Stimulated activated CD4-positive, alpha-beta T cell treated with anti-CD3 and anti-CD28 coated beads, Interleukin-1b, Interleukin-23, amount 100 ng/mL, for 4 hours (primary cell): Measurements from ENCODE around the gene ZNF20.
A peak's percentile ranks its signal among the peaks of the same experiment; 100 is the strongest.

Source experiments
- DNase-seq, 2 donors: peaks; one replicate each; pipeline ENCODE4 v3.0.0-alpha.2; 2020; ENCODE audit warnings: low read depth in 2 of 2

Gene ZNF20

GRCh38 chr19:12139885-12140544, at the start of gene ZNF20:
Gene ZNF20 (minus strand): TSS chr19:12140350. CDS start chr19:12140182, 168 bp downstream.
- peak; percentile 83 to 88 for DNase-seq

- no peak for DNase-seq
Measured at GRCh38 chr19:12187625-12188024, 47.5 kb upstream of the ZNF20 start.

DNA sequence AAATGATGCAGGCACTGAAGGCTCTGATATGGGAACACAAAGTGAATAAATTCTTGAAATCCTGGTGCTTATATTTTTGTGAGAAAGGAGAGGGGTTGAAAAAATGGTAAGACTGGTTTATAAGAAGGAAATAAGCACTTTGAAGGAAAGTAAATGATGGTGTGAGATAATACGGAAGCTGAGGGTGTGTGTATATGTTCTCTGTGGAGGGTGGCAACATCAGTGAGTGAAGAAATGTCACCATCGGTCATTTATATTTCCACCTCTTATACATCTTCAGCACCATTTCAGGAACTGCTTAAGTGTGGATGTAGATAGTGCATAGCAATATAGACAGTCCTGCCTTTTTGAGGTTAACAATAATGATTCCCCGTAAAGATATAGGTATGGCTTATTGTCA, 40.2 kb upstream of the ZNF20 start:
- DNase-seq: no peak

GRCh38 chr19:12166626-12167025, 26.5 kb upstream of the ZNF20 start:
- DNase-seq: no peak

- no peak for DNase-seq
Measured at GRCh38 chr19:12163826-12164225, 23.7 kb upstream of the ZNF20 start.

DNA sequence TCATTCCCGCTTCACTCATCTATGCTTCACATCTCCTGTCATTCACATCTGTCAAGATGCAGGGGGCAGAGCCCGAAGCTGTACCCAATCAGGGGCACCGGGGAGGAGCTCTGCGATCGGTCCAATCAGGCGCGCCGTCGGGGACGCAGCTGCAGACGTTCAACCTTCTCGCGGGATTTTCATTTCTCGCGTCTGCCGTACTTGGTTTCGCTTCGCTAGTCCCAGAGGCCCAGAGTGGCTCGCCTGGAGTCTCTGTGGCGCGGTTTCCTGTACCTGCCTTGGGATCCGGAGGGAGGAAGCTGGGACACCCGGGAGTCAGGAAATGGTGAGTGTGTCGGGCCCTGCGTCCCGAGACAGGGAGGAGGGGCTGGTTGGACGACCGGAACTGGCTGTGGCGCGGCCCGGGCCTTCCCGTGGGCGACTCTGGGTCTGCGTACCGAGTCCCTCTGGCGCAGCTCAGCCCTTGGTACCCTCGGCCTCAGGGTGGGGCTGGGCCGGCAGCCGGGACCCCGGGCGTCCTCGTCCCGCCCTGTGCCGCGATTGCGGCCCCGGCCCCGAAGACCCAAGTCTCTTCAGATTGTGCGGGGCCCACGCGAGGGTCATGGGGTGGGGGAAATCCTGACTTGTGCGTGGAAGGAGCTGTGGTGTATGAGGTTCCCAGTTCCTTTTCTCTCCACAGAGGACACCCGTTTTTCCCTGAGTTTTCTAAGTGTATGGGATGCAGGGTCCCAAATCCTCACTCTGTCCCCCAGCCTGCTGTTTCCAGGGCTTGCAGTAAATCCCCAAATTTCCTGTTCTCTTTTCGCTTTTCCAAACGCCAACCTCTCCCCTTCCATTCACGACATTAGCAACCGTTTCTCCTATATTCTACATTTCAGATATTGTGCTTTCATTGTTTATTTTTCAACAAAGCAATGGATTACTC, 23.0 kb upstream of the ZNF20 start, which contains the start of gene ZNF136:
TSS of gene ZNF136 (plus strand) at position 215 of the 925 bp plus-strand sequence. CDS start at position 323, 108 bp downstream.
- DNase-seq: peak; percentile 82 to 86

DNA sequence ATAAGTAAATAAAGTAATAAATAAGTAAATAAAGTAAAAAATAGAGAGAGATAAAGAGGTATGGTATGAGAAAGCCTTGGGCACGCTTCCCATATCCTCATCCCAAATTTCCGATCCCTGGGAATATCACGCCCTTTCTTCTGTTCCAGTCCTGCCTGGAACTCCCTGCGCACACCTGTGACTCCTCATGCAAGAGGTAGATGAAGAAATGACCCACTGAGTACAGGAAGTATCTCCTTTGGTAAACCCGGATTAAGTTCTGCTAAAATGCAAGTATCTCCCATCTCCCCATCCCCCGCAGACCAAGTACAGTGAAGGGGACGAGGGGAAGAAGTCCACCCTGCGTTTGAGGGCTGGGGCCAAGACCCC, 22.3 kb upstream of the ZNF20 start:
- no peak for DNase-seq

- no peak for DNase-seq
Measured at GRCh38 chr19:12159773-12160414, 19.7 kb upstream of the ZNF20 start.

DNA sequence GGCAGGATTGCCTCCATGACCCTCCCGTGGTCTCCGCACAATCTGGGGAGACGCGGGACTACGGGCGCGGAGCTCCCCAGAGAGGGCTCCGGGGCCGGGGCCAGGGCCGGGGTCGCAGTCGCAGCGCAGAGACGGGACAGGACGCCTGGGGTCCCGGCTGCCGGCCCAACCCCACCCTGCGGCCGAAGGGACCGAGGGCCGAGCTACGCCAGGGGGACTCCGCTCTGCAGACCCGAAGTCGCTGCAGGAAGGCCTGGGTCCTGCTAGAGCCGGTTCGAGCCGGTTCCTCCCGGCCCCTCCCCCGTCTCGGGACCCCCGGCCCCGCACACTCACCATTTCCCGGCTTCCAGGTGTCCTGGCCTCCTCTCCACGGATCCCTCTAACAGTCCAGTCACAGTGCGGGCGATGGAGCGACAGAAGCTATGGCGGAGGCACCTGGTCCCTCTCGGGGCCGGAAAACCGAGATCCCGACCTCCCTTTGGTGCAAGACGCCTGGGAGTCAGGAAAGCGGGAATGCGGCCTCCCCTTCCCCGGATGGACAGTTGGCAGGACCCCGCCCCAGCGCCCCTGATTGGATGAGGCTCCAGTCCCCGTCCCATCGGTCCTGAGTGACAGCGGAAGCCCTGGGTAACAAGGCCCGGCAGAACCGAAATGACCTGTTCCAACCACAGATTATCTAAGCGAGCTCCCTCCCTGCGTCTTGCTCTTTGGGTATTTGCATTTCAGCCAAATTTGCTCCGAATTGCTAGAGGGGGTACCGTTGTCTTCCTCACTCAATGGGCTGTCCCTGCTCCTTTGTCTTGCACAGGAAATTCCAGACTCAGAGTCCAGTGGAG, 16.3 kb upstream of the ZNF20 start, which contains the start of gene ZNF625:
TSS of gene ZNF625 (minus strand) at position 512 of the 836 bp plus-strand sequence. CDS start at position 336, 176 bp downstream.
- DNase-seq: no peak

DNA sequence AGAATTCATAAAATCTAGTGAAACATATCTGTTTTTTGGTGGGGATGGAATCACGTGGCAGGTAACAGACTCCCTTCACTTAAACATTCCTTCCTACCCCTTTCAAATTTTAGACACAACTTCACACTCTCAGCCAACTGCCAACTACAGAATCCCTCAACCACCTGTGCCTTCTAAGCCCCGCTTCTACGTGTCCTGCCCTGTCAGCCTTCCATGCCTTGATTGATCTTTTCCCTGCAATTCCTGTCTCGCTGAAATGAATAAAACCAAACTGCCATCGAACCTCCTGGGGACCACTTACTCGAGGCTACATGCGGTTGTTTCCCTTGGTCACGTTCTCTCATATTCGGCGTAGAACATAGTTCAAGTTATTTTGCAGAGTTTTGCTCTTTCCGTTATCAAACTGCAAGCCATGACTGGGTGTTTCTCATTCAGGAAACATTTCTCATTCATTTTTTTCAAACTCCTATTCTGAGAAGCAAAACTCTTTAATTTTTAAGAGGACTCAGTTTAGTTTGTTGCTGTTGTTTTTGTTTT, 15.2 kb upstream of the ZNF20 start:
- DNase-seq: no peak

DNA sequence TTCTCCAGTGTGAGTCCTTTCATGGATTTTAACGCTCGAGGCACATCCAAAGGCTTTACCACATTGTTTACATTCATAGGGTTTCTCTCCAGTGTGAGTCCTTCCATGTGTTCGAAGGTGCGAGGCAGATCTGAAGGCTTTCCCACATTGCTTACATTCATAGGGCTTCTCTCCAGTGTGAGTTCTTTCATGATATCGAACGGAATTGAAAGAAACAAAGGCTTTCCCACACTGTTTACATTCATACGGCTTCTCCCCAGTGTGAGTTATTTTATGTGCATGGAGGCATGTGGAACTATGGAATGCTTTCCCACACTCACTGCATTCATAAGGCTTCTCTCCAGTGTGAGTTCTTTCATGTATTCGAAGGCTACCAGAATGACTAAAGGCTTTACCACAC, 5.2 kb upstream of the ZNF20 start:
- DNase-seq: no peak

DNA sequence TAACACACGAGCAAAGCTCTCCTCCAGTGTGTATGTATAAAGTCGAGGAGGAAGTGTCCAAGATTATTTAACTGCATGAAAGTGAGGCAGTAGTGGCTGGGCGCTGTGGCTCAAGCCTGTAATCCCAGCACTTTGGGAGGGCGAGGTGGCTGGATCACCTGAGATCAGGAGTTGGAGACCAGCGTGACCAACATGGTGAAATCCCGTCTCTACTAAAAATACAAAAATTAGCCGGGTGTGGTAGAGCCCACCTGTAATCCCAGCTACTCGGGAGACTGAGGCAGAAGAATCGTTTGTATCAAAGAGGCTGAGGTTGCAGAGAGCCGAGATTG, 1.2 kb upstream of the ZNF20 start:
- DNase-seq: no peak

- DNase-seq: peak; percentile 80 to 86
Measured at GRCh38 chr19:12140545-12141404, 625 bp upstream of the ZNF20 start.

GRCh38 chr19:12139269-12139668, 881 bp downstream of the ZNF20 start:
- no peak for DNase-seq

DNA sequence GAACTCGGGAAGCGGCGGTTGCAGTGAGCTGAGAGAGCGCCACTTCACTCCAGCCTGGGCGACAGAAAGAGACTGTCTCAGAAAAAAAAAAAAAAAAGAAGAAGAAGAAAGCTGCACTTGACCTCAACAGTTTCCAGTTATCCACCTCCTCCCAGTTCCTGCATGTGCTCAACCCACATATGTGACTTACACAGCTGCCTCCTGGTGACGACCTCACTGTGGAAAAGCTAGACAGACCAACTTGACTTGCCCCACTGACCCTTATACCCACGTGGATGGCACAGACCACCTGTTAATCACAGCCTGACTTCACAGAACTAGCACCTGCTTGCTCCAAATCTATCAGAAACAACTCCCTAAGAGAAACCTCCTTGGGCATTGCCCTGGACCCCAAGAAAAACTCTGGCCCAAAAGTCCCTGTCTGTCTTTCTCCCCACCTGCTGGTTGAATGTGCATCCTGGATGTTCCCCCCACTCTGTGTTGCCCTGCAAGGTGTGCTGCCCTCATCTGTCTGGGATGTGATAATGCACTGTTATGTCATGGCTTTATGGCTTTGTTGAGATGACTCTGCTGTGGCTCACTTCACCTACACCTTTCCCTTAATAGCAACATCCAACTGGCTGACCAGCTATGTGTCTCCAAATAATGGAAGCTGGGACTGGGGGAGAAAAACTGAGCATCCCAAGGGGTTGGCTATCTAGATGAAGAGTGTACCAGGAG, 2.8 kb downstream of the ZNF20 start:
- DNase-seq: no peak

DNA sequence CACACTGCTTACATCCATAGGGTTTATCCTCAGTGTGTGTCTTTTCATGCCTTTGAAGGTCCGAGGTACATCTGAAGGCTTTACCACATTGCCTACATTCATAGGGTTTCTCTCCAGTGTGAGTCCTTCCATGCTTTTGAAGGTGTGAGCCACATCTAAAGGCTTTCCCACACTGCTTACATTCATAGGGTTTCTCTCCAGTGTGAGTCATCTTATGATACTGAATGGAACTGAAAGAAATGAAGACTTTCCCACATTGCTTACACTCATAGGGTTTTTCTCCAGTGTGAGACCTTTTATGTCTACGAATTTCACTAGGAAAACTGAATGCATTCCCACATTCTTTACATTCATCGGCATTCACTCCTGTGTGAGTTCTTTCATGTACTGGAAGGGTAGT, 7.1 kb downstream of the ZNF20 start:
- DNase-seq: no peak

GRCh38 chr19:12126707-12127106, 13.4 kb downstream of the ZNF20 start:
- DNase-seq: no peak

DNA sequence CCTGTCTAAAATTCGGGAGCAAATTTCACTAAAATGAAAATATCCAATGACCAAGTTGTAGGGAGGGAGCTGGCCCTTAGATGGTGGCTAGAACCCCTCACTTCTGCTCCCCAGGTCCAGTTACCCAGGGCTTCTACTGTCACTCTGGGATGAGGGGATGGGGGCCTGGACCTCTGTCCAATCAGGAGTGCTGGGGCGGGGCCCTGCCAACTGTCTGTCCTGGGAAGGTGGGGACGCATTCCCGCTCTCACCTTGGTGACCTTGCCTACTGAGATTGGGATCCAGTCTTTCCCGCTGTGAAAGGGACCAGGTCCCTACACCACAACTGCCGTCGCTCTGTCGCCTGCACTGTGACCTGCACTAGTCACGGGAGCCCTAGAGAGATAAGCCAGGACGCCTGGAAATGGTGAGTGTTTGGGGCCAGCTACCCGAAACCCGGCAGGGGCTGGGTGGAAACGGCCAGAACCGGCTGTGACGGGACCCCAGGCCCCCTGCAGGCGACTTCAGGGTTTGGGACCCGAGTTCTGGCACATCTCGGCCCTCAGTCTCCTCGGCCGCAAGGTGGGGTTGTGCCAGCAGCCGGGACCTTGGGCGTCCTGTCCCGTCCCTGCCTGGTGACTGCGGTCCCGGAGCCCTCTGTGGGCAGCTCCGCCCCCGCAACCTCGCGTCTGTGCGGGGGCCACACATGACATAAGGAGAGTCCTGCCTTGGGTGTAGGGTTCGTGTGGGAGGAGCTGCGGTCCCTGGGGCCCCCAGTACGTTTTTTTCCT, 22.8 kb downstream of the ZNF20 start:
- no peak for DNase-seq

DNA sequence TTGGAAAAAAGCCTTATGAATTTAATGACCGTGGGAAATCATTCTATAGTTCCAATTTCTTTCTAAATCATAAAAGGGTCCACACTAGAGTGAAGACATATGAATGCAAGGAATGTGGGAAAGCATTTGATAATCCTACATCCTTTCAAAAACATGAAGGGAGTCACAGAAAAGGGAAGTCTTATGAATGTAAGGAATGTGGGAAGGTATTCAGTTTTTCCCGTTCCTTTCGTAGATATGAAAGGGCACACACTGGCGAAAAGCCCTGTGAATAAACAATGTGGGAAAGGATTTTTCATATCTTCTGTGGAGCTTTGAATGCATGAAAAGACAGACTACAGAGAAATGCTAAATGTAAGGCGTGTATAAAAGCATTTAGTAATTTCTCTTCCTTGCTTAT, 27.0 kb downstream of the ZNF20 start:
- DNase-seq: no peak
